OCI-LY3 (cell line): ENCODE data around the gene TFEB.

ENCODE experiments used
- CTCF ChIP-seq: fragments of 200-600, 300-600 bp; sonication (generic); IDR thresholded peaks from 2 replicates; pipeline ENCODE4 v1.5.1; 2014; ENCODE audit warnings: antibody characterized with exemption, low read length, low read depth
- EZH2phosphoT487 ChIP-seq: fragments of 200-600 bp; shearing (Covaris generic); IDR thresholded peaks from 2 replicates; pipeline ENCODE4 v1.6.1; 2018; ENCODE audit warnings: antibody characterized with exemption, mixed run types, low read depth

- TF ChIP-seq CTCF (peak; percentile 12; the same call in 1 of the 2 replicates), EZH2phosphoT487 (no peak)
These were observed 1.4 kb downstream of the TFEB start for GRCh38 chr6:41733707-41734665.
